Cardiac fibroblast (primary cell): ENCODE measurements around the gene FAM209A.
"Not testable (repeated sequence)": the region's sequence is repeated elsewhere in the genome, so short reads cannot be mapped to it uniquely, and the experiment has no call there.

Source experiments
- DNase-seq, 2 donors: peaks; one replicate each; pipeline versions ENCODE4 v3.0.0 to v3.0.0-alpha.2; 2010; ENCODE audit warnings: low read depth in 2 of 2
- H3K4me3 ChIP-seq, 2 donors: replicated peaks in 1 of 2; 1 replicate in 1 of 2; 2 replicates in 1 of 2; pipeline ENCODE4 v1.5.1; 2011; ENCODE audit warnings: low read depth in 2 of 2, low read length in 2 of 2, mild to moderate bottlenecking in 2 of 2, moderate library complexity in 1 of 2
- CTCF ChIP-seq: IDR thresholded peaks from one replicate; pipeline ENCODE4 v1.5.1; 2011; ENCODE audit warnings: low read depth, mild to moderate bottlenecking, low read length, inconsistent platforms

FAM209A gene

GRCh38 chr20:56518126-56518525 lies 6.4 kb upstream of the FAM209A start:
- no peak for TF ChIP-seq CTCF
- DNase-seq: no peak
- H3K4me3 ChIP-seq: no peak overlapping the region

- no peak for DNase-seq
- no peak overlapping the region for H3K4me3 ChIP-seq
- TF ChIP-seq CTCF: no peak
Measured at GRCh38 chr20:56518721-56519398, 5.7 kb upstream of the FAM209A start.

GRCh38 chr20:56519551-56519950 lies 5.0 kb upstream of the FAM209A start:
- TF ChIP-seq CTCF: no peak
- H3K4me3 ChIP-seq: no peak overlapping the region
- DNase-seq: no peak

GRCh38 chr20:56520180-56520579 lies 4.4 kb upstream of the FAM209A start:
- DNase-seq: no peak
- no peak overlapping the region for H3K4me3 ChIP-seq
- TF ChIP-seq CTCF: no peak

DNA sequence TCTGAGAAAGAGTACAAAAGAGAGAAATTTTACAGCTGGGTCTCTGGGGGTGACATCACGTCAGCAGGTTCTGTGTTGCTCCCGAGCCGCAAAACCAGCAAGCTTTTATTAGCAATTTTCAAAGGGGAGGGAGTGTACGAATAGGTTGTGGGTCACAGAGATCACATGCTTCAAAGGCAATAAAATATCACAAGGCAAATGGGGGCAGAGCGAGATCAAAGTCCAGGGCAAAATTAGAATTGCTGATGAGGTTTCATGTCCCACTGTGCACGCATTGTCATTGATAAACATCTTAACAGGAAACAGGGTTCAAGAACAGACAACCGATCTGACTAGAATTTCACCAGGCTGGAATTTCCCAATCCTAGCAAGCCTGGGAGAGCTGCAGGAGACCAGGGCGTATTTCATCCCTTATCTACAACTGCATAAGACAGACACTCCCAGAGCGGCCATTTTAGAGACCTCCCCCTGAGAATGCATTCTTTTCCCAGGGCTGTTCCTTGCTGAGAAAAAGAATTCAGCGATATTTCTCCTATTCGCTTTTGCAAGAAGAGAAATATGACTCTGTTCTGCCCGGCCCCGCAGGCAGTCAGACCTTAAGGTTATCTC lies 3.7 kb upstream of the FAM209A start:
- not testable (repeated sequence) for H3K4me3 ChIP-seq, DNase-seq

DNA sequence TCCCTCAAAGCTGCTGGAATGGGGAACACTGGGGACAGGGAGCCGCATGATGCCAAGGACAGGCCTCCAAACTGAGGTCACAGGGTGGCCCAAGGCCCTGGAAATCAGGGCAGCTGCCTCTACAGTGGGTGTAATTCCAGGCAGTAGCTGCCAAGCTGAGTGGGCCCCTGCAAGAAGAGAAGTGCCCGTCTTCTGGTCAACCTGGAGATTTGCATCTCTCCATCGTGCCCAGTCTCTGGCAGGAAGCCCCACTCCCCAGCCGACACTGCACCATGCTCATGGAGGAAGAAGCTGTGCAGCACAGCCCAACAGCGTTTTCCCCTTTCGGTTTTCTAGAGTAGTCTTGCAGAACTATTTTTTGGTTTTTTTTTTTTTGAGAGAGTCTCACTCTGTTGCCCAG lies 2.2 kb upstream of the FAM209A start:
- no peak for DNase-seq
- TF ChIP-seq CTCF: no peak
- H3K4me3 ChIP-seq: no peak overlapping the region

DNA sequence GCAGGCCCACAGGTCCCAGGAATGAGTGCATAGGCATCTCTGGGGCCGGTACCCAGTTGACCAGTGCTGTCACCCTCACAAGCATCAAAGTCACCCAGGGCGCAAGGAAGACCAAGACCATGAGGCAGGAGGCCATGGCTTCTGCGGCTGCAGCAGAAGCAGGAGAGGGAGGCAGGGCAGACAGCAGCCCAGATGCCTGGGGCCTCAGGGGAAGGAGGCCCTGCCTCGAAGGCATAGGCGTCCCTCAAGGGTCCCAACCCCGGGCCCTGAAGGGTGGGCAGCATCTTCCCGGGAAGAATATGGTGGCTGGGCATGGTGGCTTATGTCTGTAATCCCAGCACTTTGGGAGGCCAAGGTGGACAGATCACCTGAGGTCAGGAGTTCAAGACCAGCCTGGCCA lies 3.0 kb downstream of the FAM209A start:
- H3K4me3 ChIP-seq: no peak overlapping the region
- no peak for TF ChIP-seq CTCF
- DNase-seq: no peak

DNA sequence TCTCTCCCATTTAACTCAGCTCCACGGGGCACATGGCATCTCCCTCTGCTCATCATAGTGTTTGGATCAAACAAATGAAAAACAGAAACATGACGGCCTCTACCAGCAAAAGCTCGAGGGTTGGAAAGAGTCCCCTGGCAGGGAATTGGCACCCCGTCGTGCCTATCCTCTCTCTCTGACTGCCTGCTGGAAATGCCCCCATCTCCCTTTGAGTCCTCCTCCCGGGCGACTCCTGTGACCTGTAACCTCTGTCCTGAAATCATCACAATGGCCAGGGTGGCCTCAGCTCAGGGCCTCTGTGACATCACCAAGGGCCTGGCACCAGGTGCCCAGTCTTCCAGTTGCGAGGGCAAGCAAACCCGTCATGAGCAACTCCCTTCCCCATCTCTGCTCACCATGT lies 8.4 kb downstream of the FAM209A start, which contains the start of gene FAM209B:
Gene FAM209B (plus strand): TSS at position 301 of the 400 bp plus-strand sequence. CDS start 96 bp downstream, at position 397.
- not testable (repeated sequence) for H3K4me3 ChIP-seq, DNase-seq
